CD4-positive, alpha-beta T cell treated with Interleukin-1 beta for 1 hour (primary cell): ENCODE measurements around the gene MACROD2.

Source experiments
- DNase-seq, 2 donors: peaks; one replicate each; pipeline ENCODE4 v3.0.0-alpha.2; 2020 to 2022

MACROD2 gene

GRCh38 chr20:16030253-16030652, 2034.9 kb downstream of the MACROD2 start:
- DNase-seq = no peak

GRCh38 chr20:16035576-16035975, 2040.3 kb downstream of the MACROD2 start:
- no peak for DNase-seq

GRCh38 chr20:16036331-16036730, 2041.0 kb downstream of the MACROD2 start:
- no peak for DNase-seq

DNA sequence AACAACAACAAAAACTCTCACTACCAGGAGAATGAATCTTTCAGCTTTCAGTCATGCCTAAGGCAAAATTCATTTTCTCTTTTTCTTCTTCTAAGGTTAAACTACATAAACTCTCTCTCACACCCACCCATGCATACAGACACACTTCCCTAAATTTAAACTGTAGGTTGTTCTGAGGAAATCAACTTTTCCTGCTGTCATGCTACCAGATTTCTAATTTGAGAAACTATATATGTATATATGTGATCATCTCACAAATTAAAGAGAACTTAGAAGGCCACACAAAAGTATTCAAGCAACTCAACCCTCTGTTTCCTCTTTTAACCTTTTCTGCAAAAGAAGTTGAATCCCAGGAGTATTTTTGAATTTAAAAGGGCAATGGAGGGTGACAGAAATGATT, 2045.4 kb downstream of the MACROD2 start:
- DNase-seq = no peak

DNA sequence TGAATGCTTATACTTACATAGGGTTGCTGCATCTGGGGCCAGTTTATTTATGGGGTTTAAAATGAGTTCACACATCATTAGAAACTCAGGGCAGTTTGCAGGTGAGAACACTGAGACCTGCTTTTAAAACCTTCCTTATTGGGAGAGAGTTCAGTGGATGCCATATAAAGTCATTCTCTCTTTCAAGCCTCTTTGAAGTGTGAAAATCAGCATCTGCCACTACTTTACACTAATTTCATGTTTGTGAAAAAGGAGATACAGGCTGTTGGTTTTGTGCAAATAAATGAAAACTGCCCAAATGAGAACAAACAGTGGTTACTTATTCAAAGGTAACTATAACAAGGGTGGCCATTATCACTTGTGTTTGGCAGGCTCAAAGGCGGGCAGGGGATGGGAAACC, 2047.4 kb downstream of the MACROD2 start:
- no peak for DNase-seq

DNA sequence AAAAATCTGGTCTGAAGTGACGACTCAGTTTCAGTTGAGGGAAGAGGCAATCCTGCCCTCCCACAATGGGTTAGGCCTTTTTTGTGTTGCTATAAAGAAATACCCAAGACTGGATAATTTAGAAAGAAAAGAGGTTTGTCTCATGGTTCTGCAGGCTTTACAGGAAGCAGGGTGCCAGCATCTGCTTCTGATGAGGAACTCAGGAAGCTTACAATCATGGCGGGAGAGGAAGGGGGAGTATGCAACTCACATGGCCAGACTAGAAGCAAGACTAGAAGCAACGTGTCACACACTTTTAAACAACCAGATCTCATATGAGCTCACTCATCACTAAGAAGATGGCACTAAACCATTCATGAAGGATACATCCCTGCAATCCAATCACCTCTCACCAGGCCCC, 2048.6 kb downstream of the MACROD2 start:
- DNase-seq = no peak

- DNase-seq = no peak
Observed at GRCh38 chr20:16048876-16049275, 2053.6 kb downstream of the MACROD2 start.

DNA sequence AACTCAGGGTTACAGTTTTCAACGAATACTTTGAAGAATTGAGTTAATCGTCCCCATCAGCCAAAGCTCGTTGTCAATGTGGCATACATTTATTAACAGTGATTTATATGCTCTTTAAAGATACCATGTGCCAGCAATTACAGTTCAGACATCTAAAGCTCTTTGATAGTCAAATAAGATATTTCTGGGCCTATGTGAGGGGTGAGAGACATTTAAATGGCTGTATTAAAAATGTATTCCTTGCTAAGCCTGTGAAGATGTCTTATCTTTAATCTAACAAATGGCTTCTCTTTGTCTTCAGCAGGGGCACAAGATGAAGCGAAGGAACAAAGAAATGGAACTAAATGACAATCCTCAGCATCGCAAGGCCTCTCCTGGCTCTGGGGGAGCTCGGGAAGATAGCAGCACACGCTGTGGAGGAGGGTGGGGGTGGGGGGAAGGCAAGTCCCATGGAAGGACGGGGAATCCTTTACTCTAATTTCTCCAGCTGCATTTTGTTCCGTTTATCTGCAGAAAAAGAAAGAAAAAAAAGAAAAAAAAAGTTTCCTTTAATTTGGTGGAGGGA, 2054.3 kb downstream of the MACROD2 start:
- DNase-seq = no peak

DNA sequence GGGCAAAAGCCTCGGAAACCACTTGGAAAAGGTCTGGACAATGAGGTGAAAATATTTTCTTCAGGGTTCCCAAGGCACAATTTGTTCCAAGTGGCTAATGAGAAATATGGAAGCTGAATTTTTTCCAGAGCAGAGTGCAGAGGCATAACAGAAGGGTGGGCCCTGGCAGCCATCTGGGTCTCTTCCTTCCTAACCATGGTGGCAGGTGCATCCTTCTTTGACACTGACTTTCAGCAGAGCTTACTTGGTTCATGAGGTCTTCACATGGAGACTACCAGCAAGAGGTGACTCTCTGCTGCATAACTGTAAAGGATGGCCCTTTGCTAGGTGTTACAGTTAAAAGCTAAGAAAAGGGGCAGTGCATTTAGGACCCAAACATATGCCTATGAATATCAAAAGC, 2055.1 kb downstream of the MACROD2 start:
- DNase-seq = no peak

GRCh38 chr20:16051968-16052367, 2056.7 kb downstream of the MACROD2 start:
- DNase-seq = no peak

DNA sequence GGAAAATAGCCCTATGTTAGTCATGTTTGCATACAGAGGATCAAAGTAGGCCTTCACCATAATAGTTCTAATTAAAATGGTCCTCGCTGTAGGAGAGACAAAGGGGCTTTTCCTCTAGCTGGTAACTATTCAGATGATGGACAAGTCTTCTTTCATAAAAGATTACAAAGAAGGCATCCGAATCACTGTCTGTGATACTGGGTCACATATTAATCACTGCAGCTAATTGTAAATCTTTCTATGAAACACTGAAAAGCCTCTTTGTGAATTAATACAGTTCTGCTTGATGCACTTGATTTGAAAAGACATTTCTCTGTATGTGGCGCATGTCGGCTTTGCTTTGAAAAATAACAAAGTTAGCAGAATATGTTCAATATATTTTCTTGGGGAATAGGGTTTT, 2057.1 kb downstream of the MACROD2 start:
- no peak for DNase-seq

DNA sequence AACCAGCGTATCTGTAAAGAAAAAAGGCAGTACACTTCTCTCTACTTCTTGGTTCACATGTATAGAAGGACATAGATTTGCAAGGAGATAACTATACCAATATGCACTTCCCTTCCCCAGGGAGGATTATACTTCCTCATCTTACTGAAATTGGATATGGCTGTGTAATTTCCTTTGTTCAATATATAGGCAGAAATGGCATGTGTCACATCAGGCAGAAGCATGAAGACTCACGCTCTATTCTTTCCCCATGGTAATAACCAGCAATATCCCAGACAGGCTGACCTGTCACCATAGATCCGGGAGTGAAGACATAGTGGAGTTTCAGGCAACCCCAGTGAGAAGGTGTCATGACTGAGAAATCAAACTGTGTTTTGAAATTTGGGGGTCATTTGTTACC, 2059.7 kb downstream of the MACROD2 start:
- no peak for DNase-seq

DNA sequence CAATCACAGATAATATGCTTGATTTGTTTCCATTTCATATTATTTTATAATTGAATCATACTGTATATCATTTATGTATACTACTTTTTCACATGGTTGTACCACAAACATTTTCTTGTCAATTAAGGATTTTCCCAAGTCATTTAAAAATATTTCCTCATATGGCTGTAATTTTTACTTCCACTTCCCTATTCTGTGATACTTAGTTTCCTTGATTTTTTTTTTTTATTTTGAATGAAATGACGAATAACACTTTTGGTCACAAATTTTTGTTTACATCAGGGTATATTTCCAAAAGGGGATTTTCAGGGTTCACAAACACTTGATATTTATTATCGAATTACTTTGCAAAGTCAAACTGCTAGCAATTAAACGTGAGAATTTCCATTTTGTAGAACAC, 2062.3 kb downstream of the MACROD2 start:
- DNase-seq = no peak

GRCh38 chr20:16058268-16058667, 2063.0 kb downstream of the MACROD2 start:
- no peak for DNase-seq

DNA sequence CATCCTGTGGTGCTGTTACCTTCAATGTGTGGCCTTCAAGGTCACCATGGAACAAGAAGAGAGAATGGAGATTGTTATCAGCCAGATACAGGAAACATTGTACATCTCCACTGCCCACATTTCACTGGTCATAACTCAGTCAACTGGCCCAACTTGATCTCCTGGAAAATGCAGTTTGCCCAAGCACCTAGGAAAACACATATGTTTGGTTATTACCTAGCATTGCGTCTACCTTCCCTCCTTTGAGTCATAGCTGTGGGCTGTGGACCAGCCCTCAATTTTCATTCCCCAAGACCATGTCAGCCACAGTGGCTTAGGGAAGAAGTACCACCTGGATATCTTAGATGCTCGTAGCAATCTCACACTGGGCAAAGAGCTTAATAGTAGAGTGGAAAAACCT, 2064.5 kb downstream of the MACROD2 start:
- DNase-seq = no peak

DNA sequence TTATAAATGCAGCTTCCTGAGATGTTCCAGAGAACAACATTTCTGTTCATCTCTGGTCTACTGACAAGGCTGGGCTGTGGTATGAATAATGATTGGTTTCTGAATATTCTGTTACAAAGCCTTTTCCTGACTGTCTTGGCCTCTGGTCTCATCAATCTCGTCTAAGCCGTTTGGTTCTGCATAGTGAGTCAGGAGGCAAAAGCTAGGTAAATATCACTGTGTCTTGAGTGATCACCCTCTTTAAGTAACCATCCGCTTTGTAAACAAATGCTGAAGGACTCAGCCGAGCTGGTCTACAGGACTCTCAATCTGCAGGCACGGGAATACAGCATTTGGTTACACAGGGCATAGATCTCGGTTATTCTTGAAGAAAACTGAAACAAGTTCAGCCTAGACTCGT, 2066.0 kb downstream of the MACROD2 start:
- DNase-seq = no peak

- DNase-seq = no peak
Observed at GRCh38 chr20:16062661-16063581, 2067.6 kb downstream of the MACROD2 start.

DNA sequence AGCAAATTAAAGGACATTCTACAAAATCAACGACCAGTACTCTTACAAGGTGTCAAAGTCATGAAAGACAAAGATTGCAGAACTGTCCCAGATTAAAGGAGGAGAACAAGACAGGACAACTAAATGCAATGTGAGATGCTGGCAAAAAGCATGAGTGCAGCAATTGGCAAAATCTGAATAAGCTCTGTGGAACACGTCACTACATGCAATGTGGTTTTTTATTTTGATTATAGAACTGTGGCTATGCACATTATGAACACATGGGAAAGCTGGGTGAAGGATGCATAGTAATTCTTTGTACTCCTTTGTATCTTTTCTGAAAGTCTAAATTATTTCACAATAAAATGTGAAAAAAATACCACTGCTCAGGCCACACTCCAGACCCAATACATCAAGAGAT, 2068.6 kb downstream of the MACROD2 start:
- no peak for DNase-seq

DNA sequence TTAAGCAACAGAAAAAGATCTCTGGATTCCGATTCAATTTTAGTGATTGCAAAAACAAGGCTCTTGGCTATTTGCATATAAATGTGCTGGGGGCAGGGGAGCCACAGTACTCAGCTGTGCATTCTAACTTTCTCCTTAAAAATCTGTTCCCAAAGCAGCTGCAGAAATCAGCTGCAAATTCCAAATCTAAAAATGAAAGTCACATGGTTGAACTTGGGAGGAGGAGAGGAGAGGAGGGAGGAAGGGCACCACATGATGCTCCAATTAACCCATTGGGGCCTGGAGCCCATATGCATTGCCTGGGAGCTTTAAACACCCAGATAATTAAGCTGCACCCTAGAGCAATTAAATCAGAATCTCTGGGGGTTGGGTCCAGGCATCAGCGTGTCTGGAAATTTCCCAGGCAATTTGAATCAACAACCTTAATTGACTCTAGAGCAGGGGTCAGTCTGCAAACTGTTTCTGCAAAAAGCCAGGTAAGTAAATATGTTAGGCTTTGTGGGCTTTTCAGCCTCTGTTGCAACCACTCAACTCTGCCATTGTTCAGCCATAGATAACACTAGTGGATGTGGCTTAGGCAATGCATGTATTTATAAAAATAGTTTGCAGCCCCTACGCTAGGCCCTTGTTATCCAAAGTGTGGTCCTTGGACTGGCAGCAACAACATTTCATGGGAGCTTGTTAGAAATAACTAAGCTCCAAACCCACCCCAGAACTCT, 2069.8 kb downstream of the MACROD2 start:
- no peak for DNase-seq

GRCh38 chr20:16066571-16066970, 2071.3 kb downstream of the MACROD2 start:
- no peak for DNase-seq

DNA sequence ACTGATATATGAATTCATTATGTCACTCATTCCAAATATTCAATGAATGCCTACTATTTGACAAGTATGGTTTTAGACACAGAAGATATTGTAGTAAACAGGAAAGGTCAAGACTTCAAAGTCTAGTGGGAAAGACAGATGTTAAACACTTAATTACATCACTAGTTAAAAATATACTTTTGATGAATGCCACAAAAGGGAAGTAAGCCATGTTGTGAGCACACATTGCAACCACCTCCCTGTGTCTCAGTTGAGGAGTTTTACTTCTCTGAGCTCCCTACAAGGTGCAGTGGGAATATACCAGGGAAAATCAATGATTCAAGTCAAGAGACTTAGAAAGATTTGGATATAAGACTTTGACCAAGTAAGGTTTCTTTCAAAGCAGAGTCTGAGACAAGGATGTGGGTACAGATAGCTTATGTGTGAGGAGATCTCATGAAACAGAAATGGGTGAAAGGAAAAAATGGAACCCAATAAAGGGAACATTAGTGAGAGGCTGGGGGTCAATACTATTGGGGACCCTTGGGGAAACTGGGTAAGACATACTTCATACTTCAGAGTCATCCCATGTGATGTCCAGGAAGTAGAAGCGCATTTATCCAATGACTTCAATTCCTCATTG, 2074.2 kb downstream of the MACROD2 start:
- peak in 1 of 2 donors; percentile 15 for DNase-seq

DNA sequence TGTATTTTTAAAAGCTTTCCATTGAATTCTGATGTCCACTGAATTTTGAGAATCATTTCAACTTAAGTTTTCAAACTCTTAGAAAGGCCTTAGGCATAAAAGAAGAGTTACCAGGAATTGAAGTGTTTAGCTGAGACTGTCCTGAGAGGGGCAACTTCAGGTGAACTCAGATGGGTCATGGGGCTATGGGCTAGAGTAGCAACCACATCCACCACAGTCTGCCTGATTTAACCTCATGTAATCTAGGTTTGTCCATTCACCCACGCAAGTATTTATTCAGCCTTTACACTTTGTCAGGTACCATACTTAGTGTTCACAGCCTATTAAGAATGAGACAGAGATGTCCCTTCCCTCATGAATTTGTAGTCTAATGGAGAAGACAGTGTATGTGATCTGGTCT, 2076.9 kb downstream of the MACROD2 start:
- DNase-seq = no peak

GRCh38 chr20:16078172-16078898, 2083.0 kb downstream of the MACROD2 start:
- DNase-seq = no peak
